CD8-positive, alpha-beta memory T cell (primary cell): ENCODE results near the gene PRR29. TPM values are rescaled to one million over a fixed set of nuclear protein-coding genes. Genes with fewer than 3 reads are reported as not detected.

Source experiments
- CTCF ChIA-PET: fragments of 350-600 bp; sonication (Branson Sonifier 250); formaldehyde crosslinking; loops from one replicate; lab custom pipeline; 2021; ENCODE audit warnings: antibody characterized with exemption; lab: Charles Lee
- POLR2A ChIA-PET: fragments of 350-600 bp; sonication (Branson Sonifier 250); formaldehyde crosslinking; loops from one replicate; lab custom pipeline; 2021; ENCODE audit warnings: antibody characterized with exemption; lab: Charles Lee
- DNase-seq, 5 donors: peaks; one replicate each; pipeline versions ENCODE4 v3.0.0 to v3.0.0-alpha.2; 2020 to 2022; ENCODE audit warnings: mixed read lengths in 1 of 5
- H3K27ac ChIP-seq: one replicate; pipeline ENCODE4 v1.7.0; 2013; ENCODE audit warnings: low read depth, mild to moderate bottlenecking, low read length, moderate library complexity
- H3K27me3 ChIP-seq: 2 replicates; pipeline ENCODE4 v1.7.0; 2013; ENCODE audit warnings: low read length, mild to moderate bottlenecking; ENCODE audit not compliant: insufficient read depth, poor library complexity, severe bottlenecking
- H3K36me3 ChIP-seq: 2 replicates; pipeline ENCODE4 v1.7.0; 2013; ENCODE audit warnings: mild to moderate bottlenecking, low read length, moderate library complexity; ENCODE audit not compliant: insufficient read depth
- H3K4me1 ChIP-seq: 2 replicates; pipeline ENCODE4 v1.7.0; 2013; ENCODE audit warnings: mild to moderate bottlenecking, low read length, moderate library complexity; ENCODE audit not compliant: insufficient read depth
- H3K4me3 ChIP-seq: 2 replicates; pipeline ENCODE4 v1.7.0; 2013; ENCODE audit warnings: mild to moderate bottlenecking, low read length
- H3K9me3 ChIP-seq: 2 replicates; pipeline ENCODE4 v1.7.0; 2013; ENCODE audit warnings: mild to moderate bottlenecking, low read length
- H3K27ac Mint-ChIP-seq, 8 donors: one replicate each; pipeline ENCODE4 v1.8.0; 2020 to 2021; ENCODE audit warnings: mixed read lengths in 8 of 8, mild to moderate bottlenecking in 6 of 8, inconsistent platforms in 3 of 8, moderate library complexity in 3 of 8
- H3K27me3 Mint-ChIP-seq, 2 donors: one replicate each; pipeline ENCODE4 v1.8.0; 2020 to 2021; ENCODE audit warnings: mixed read lengths in 2 of 2, mild to moderate bottlenecking in 1 of 2, moderate library complexity in 1 of 2
- H3K36me3 Mint-ChIP-seq, 3 donors: one replicate each; pipeline ENCODE4 v1.8.0; 2020 to 2021; ENCODE audit warnings: mixed read lengths in 3 of 3, inconsistent platforms in 1 of 3, mild to moderate bottlenecking in 1 of 3
- H3K4me1 Mint-ChIP-seq, 3 donors: one replicate each; pipeline ENCODE4 v1.8.0; 2020 to 2021; ENCODE audit warnings: mixed read lengths in 3 of 3, inconsistent platforms in 1 of 3, mild to moderate bottlenecking in 1 of 3
- H3K4me3 Mint-ChIP-seq, 7 donors: one replicate each; pipeline ENCODE4 v1.8.0; 2020 to 2021; ENCODE audit warnings: mixed read lengths in 7 of 7, mild to moderate bottlenecking in 6 of 7, moderate library complexity in 4 of 7, inconsistent platforms in 2 of 7
- H3K9me3 Mint-ChIP-seq, 5 donors: one replicate each; pipeline ENCODE4 v1.8.0; 2020 to 2022; ENCODE audit warnings: mixed read lengths in 5 of 5, mild to moderate bottlenecking in 3 of 5, moderate library complexity in 2 of 5, inconsistent platforms in 1 of 5
- polyA plus RNA-seq: library from polyadenylated mRNA; unstranded; fragments of 300-500 nt; fragmentation: Illumina TruSeq; gene quantifications from one replicate; pipeline ENCODE4 v1.2.3, GENCODE V29; 2021
- total RNA-seq, 2 experiments: library from RNA; stranded (reverse); gene quantifications; one replicate each; pipeline ENCODE4 v1.2.3, GENCODE V29; 2021

PRR29 gene
- total RNA-seq (under 1 TPM; 0.24 to 0.51 TPM), polyA plus RNA-seq (4.1 TPM)

DNA sequence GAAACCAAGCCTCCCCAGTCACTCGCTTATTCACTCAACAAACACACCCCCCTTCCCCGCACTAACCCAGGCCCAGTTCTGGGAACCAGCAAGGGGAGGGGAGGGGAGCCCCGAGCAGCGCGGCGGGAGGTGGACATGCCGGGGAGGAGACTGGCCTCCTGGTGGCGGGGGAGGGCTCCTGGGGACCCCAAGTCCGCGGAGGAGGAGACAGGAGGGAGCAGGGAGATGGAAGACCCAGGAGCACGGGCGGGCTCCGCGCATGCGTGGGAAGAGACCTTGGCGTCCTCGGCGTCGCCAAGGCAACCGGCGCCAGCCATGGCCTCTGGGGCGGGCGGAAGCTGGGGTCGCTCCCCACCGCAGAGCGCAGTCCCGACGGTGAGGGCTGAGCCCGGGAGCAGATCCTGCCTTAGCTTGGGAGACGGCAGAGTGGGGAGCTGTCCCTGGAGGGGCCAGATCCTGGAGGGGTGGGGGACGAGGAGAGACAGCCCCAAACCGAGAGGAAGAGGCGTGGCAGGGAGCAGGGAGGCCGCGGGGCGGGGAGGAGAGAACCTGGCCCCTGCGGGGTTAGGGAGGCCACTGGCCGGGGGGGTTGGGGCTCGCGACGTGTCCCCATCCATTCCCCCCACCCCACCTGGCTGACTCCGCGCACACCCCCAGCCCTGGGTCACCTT is at the start of gene PRR29:
TSS of gene PRR29 (plus strand) at position 302 of the 671 bp plus-strand sequence. CDS start at position 316, 14 bp downstream.
- peaks cover 44 to 58% (median 56%) of the 10 kb centered on the region in 3 donors for H3K4me1 Mint-ChIP-seq
- Histone ChIP-seq H3K4me1 (peaks cover 35% of the 10 kb centered on the region), H3K36me3 (peaks cover 1% of the 10 kb centered on the region), H3K27me3 (no peaks in the 10 kb centered on the region), H3K4me3 (peak within 1 kb of the TSS; percentile 52), H3K27ac (no peak within 1 kb of the TSS), H3K9me3 (no peaks in the 10 kb centered on the region)
- peak; percentile 68 to 88 (median 77) for DNase-seq
- CTCF ChIA-PET, result interaction anchor here (0.9 to 12.2 kb wide), 6 partner anchors 18 to 136 kb away, joined by 3 to 246 read pairs (median 4); partner anchors contain the start of gene ICAM2
- H3K27ac Mint-ChIP-seq, result peak within 1 kb of the TSS; percentile 50 to 96 (median 90)
- POLR2A ChIA-PET, result interaction anchor here (0.8 to 7.1 kb wide), 4 partner anchors 19 to 147 kb away, joined by 3 to 67 read pairs (median 6); partner anchors contain the start of gene ICAM2
- H3K36me3 Mint-ChIP-seq, result peaks cover 0 to 18% (median 0%) of the 10 kb centered on the region in 3 donors
- H3K4me3 Mint-ChIP-seq, result peak within 1 kb of the TSS; percentile 87 to 96 (median 90)
- no peaks in the 10 kb centered on the region for H3K9me3 Mint-ChIP-seq
- no peaks in the 10 kb centered on the region for H3K27me3 Mint-ChIP-seq

DNA sequence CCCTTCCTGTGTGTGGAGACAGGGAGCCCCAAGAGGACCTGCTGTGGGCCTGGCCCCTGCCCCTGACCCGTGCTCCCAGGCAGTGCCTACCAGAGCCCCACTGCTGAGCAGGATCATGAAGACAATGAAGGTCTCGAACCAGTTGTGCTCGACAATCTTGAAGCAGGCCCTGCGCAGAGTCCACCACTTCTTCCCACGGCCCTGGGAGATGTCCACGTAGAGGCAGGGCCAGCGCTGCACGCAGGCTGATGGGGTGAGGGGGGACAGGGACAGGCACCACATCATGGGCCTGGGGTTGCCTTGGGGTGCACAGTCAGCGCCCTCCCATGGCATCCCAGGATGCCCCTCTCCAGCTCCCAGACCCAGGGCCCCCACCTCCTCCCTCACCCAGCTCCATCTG is 49.6 kb upstream of the PRR29 start:
- Mint-ChIP-seq H3K4me3 (no peak overlapping the region), H3K9me3 (no peaks in the 10 kb centered on the region), H3K27me3 (no peaks in the 10 kb centered on the region), H3K27ac (no peak overlapping the region), H3K36me3 (no peaks in the 10 kb centered on the region), H3K4me1 (peaks cover 18 to 31% (median 22%) of the 10 kb centered on the region in 3 donors)
- Histone ChIP-seq H3K27ac (no peak overlapping the region), H3K9me3 (no peaks in the 10 kb centered on the region), H3K4me3 (no peak overlapping the region), H3K36me3 (no peaks in the 10 kb centered on the region), H3K27me3 (no peaks in the 10 kb centered on the region), H3K4me1 (peaks cover 26% of the 10 kb centered on the region)
- ChIA-PET POLR2A (no interaction called here), CTCF (interaction anchor here (0.5 to 4.7 kb wide), 2 partner anchors 29 to 77 kb away, joined by 3 to 26 read pairs; partner anchors contain the start of gene GH1)
- no peak for DNase-seq

DNA sequence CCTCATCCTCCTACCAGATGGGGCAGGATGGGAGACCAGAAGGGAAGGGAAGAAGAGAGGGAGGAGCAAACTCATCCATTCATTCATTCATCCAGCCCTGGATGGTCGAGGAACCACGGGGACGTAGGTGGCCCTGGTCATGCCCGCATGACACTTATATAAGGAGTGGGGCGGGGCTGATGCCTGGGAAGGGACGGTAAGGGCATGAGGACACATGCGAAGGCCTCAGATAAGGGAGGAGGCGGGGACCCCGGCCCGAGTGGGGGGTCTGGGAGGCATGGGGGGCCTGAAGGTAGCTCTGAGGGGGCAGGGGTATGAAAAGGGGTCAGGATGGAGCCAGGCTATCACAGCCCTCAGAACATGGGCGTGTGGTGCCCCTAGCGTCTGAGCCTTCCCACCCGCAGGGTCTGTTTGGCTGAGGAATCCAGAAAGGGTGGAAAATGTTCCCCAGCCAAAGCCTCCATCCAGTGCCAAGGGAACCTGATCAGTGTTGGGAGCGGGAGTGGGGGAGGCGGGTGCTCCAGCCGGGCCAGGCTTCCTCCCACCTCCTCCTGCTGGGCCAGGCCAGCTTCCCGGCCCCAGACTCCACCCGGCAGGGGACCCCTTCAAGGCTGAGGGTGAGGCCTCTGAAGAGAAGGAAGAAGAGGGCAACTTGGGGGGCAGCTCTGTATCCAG is 48.4 kb upstream of the PRR29 start:
- ChIA-PET POLR2A (no interaction called here), CTCF (interaction anchor here (0.9 to 4.7 kb wide), 6 partner anchors 30 to 183 kb away, joined by 3 to 26 read pairs (median 10); partner anchors contain the start of genes CSHL1, GH1 and ICAM2)
- H3K27ac Mint-ChIP-seq, result no peak overlapping the region
- no peaks in the 10 kb centered on the region for H3K36me3 Mint-ChIP-seq
- H3K27me3 Mint-ChIP-seq, result no peaks in the 10 kb centered on the region
- Histone ChIP-seq H3K36me3 (no peaks in the 10 kb centered on the region), H3K4me1 (peaks cover 38% of the 10 kb centered on the region), H3K27ac (no peak overlapping the region), H3K4me3 (no peak overlapping the region), H3K9me3 (no peaks in the 10 kb centered on the region), H3K27me3 (no peaks in the 10 kb centered on the region)
- DNase-seq, result no peak
- H3K4me3 Mint-ChIP-seq, result no peak overlapping the region
- H3K9me3 Mint-ChIP-seq, result no peaks in the 10 kb centered on the region
- peaks cover 28 to 39% (median 33%) of the 10 kb centered on the region in 3 donors for H3K4me1 Mint-ChIP-seq

DNA sequence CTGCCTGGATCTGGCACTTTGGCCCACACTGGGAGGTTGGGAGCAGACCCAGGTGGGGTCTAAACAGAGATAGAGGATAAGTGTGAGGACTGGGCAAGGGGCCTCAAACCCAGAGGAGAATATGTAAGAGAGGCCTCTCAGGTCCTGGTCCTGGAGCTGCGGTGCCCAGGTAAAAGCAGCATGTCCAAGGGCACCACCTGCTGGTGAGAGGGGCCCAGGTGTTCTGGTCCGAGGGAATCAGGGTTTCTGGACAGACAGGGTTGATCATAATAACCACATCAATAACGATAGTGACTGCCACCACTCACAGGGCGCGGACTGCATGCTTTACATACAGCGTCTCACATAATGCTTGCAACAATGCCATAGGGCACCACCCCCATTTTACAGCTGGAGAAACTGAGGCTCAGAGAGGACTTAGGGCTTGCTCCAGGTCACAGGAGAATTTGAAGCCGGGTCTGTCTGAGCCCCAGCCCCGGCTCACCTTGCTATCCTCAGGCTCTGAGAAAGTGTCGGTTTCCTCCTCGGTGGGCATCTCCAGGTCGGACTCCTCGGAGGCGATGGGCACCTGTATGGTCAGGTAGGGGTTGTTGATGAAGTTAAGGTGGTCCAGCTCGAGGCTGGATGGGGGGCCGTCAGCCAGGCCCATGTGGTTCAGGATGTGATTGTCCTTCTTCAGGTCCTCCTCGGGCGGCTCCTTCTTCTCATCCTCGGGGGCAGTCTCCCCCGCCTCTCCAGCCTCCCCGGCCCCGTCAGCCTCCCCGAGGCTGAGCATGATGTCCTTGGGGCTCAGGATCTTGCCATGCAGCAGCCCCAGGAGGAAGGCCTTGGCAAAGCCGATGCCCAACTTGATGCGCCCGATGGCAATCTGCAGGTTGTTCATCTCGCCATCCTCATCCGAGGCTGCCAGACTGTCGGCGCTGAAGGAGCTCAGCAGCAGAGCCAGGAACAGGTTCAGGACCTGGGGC is 46.9 kb upstream of the PRR29 start:
- H3K27me3 ChIP-seq, result no peaks in the 10 kb centered on the region
- no peak overlapping the region for H3K4me3 Mint-ChIP-seq
- no peaks in the 10 kb centered on the region for H3K9me3 Mint-ChIP-seq
- H3K36me3 ChIP-seq, result no peaks in the 10 kb centered on the region
- peak overlapping the region in 1 of 8 donors; percentile 53 for H3K27ac Mint-ChIP-seq
- H3K4me1 Mint-ChIP-seq, result peaks cover 21 to 36% (median 30%) of the 10 kb centered on the region in 3 donors
- no peaks in the 10 kb centered on the region for H3K36me3 Mint-ChIP-seq
- H3K27me3 Mint-ChIP-seq, result no peaks in the 10 kb centered on the region
- no peak overlapping the region for H3K4me3 ChIP-seq
- H3K9me3 ChIP-seq, result no peaks in the 10 kb centered on the region
- H3K27ac ChIP-seq, result no peak overlapping the region
- peak in 3 of 5 donors; percentile 11 to 63 (median 23) for DNase-seq
- ChIA-PET CTCF (interaction anchor here (0.7 to 4.7 kb wide), 9 partner anchors 32 to 182 kb away, joined by 3 to 26 read pairs (median 4); partner anchors contain the start of genes CSHL1, GH1 and ICAM2), POLR2A (no interaction called here)
- H3K4me1 ChIP-seq, result peaks cover 29% of the 10 kb centered on the region

DNA sequence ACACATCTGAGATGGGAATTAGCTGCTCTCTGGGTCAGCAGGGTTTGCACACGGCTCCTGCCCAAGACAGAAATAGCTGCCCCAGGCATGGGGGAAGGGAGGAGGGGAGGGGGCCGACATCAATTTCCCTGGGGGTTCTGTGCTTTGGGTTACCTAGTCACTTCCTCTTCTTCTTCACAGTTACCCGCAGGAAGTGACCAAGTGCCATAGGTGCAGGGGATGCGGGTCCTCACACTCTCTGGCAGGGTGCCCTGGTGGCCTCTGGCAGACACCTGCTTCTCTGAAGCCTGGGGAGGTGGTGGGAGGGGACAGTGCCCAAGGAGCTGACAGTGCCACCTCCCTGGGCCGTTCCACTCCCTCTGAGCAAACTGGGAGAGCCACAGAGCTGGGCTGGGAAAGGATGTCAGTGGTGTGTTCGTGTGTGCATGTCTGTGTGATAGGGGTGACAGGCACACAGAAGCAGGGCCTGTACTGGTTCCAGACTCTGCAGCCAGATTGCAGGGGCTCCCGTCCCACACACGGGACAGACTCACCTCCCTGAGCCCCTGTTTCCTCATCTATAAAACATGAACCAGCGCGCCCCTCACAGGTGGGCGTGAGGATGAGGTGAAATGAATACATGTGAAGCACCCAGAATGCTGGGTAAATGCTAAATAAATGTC is 43.6 kb upstream of the PRR29 start:
- Histone ChIP-seq H3K27me3 (no peaks in the 10 kb centered on the region), H3K4me3 (no peak overlapping the region), H3K27ac (no peak overlapping the region), H3K36me3 (no peaks in the 10 kb centered on the region), H3K4me1 (peaks cover 16% of the 10 kb centered on the region), H3K9me3 (no peaks in the 10 kb centered on the region)
- ChIA-PET CTCF (interaction anchor here (1.0 to 3.1 kb wide), 6 partner anchors 8 to 71 kb away, joined by 3 to 24 read pairs (median 5); partner anchors contain the start of gene ICAM2), POLR2A (no interaction called here)
- DNase-seq, result peak in 4 of 5 donors; percentile 16 to 47 (median 32)
- Mint-ChIP-seq H3K27ac (peak overlapping the region in 7 of 8 donors; percentile 43 to 96 (median 85)), H3K27me3 (no peaks in the 10 kb centered on the region), H3K9me3 (no peaks in the 10 kb centered on the region), H3K4me1 (peaks cover 16 to 25% (median 24%) of the 10 kb centered on the region in 3 donors), H3K36me3 (no peaks in the 10 kb centered on the region), H3K4me3 (peak overlapping the region in 6 of 7 donors; percentile 48 to 87 (median 60))

DNA sequence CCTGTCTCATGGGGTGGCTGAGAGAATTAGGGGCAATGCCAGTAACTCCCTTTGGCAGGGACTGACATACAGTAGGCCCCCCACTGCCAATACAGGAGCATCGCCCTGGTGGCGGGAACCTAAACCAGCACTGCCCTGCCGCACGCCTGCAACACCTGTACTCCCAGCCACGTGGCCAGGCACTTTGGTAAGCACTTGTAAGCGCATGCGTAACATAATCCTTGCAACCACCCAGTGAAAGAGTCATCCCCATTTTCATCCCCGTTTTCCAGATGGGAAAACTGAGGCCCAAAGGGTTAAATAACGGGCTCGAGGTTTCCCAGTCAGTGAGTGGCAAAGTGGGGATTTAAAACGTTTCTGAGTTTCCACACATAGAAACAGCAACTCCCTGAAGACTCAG is 42.9 kb upstream of the PRR29 start:
- Histone ChIP-seq H3K4me3 (no peak overlapping the region), H3K36me3 (no peaks in the 10 kb centered on the region), H3K4me1 (peaks cover 16% of the 10 kb centered on the region), H3K9me3 (no peaks in the 10 kb centered on the region), H3K27ac (no peak overlapping the region), H3K27me3 (no peaks in the 10 kb centered on the region)
- Mint-ChIP-seq H3K27ac (peak overlapping the region in 1 of 8 donors; percentile 43), H3K4me3 (peak overlapping the region in 1 of 7 donors; percentile 24), H3K9me3 (no peaks in the 10 kb centered on the region), H3K36me3 (no peaks in the 10 kb centered on the region), H3K4me1 (peaks cover 16 to 25% (median 24%) of the 10 kb centered on the region in 3 donors), H3K27me3 (no peaks in the 10 kb centered on the region)
- POLR2A ChIA-PET, result no interaction called here
- CTCF ChIA-PET, result interaction anchor here (1.3 to 3.1 kb wide), 3 partner anchors 9 to 65 kb away, joined by 3 to 24 read pairs (median 10); partner anchors contain the start of gene ICAM2
- DNase-seq, result no peak

DNA sequence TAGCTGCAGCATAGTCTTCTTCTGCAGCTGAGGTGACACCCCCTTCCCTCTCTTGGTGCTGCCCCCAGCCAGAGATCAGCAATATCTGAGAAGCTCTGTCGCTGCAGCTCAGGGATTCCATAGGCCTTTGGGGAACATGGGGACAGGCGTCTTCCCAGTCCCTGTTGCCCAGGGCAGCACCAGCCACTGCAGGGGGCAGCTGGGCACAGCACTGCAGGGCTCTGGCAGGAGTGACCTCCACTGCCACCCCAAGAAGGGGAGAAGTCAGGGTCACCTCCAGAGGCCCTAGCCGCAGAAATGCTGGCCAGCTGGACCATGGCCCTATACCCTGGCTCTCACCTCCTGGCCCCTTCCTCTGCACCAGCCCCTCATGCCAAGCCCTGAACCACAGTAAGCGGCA is 42.4 kb upstream of the PRR29 start:
- peaks cover 16 to 25% (median 24%) of the 10 kb centered on the region in 3 donors for H3K4me1 Mint-ChIP-seq
- DNase-seq, result no peak
- CTCF ChIA-PET, result interaction anchor here (3.1 kb wide), 2 partner anchors 9 to 11 kb away, joined by 10 to 24 read pairs; no protein-coding TSS in a partner anchor
- no peaks in the 10 kb centered on the region for H3K9me3 Mint-ChIP-seq
- no peak overlapping the region for H3K27ac ChIP-seq
- H3K36me3 ChIP-seq, result no peaks in the 10 kb centered on the region
- no peaks in the 10 kb centered on the region for H3K27me3 Mint-ChIP-seq
- POLR2A ChIA-PET, result interaction anchor here (0.6 kb wide), 1 partner anchor 72 kb away, joined by 4 read pairs; no protein-coding TSS in a partner anchor
- no peaks in the 10 kb centered on the region for H3K9me3 ChIP-seq
- peak overlapping the region in 3 of 8 donors; percentile 29 to 66 (median 64) for H3K27ac Mint-ChIP-seq
- H3K4me3 ChIP-seq, result no peak overlapping the region
- H3K36me3 Mint-ChIP-seq, result no peaks in the 10 kb centered on the region
- no peak overlapping the region for H3K4me3 Mint-ChIP-seq
- peaks cover 16% of the 10 kb centered on the region for H3K4me1 ChIP-seq
- H3K27me3 ChIP-seq, result no peaks in the 10 kb centered on the region
